HepG2 (cell line): ENCODE results near the gene LMTK2. TPM values are rescaled to one million over a fixed set of nuclear protein-coding genes. Genes with fewer than 3 reads are reported as not detected.
A peak's percentile ranks its signal among the peaks of the same experiment; 100 is the strongest.

Source experiments
- ATAC-seq: fragments of 200-7000 bp; cut with Tn5 transposase; 3 replicates; pipeline ENCODE4 v1.9.1; 2020; ENCODE audit warnings: mild to moderate bottlenecking, moderate library complexity
- BruUV-seq: library from RNA; stranded (reverse); fragments of 400-500 nt; replicated peaks from 2 replicates; lab custom pipeline; 2021; lab: Mats Ljungman, UMichigan
- CTCF ChIA-PET: fragments of 300-600 bp; formaldehyde crosslinking; extraction: SDS; loops from one replicate; lab custom pipeline; 2021; ENCODE audit warnings: low total read pairs, inconsistent platforms, low intra/inter-chr PET ratio; lab: Yijun Ruan, JAX
- POLR2A ChIA-PET: fragments of 350-600 bp; sonication (Branson Sonifier 250); formaldehyde crosslinking; loops from one replicate; lab custom pipeline; 2020; ENCODE audit warnings: antibody characterized with exemption, inconsistent platforms; lab: Yijun Ruan, JAX
- DNase-seq: peaks from one replicate; pipeline ENCODE4 v3.0.0-alpha.2; 2015; ENCODE audit warnings: low spot score
- FAIRE-seq: peaks from 3 replicates; lab custom pipeline; 2011; peaks lifted over from hg19 to GRCh38; lab: Jason Lieb, UNC
- H2AFZ ChIP-seq: one replicate; pipeline ENCODE4 v1.6.1; 2011; ENCODE audit warnings: low read length, inconsistent platforms
- H3K27ac ChIP-seq: fragments of 300-600 bp; 3 replicates; pipeline ENCODE4 v1.8.0; 2011; ENCODE audit warnings: mixed run types, mild to moderate bottlenecking, mixed read lengths, low read length, inconsistent platforms; ENCODE audit not compliant: insufficient read depth; ENCODE audit errors: extremely low read length
- H3K27me3 ChIP-seq, 2 experiments: fragments of 200-600 bp in 1 of 2; 2 replicates in 1 of 2; 3 replicates in 1 of 2; pipeline versions ENCODE4 v1.6.0 to v1.8.0; 2011; ENCODE audit warnings: low read length in 2 of 2, mild to moderate bottlenecking in 2 of 2, moderate library complexity in 2 of 2, inconsistent platforms in 1 of 2; ENCODE audit not compliant: insufficient read depth in 2 of 2, control insufficient read depth in 1 of 2
- H3K36me3 ChIP-seq, 2 experiments: fragments of 200-600 bp in 1 of 2; replicated peaks in 1 of 2; 2 replicates in 1 of 2; 3 replicates in 1 of 2; pipeline versions ENCODE4 v1.5.1 to v1.8.0; 2011; ENCODE audit warnings: low read length in 2 of 2, inconsistent platforms in 1 of 2; ENCODE audit not compliant: insufficient read depth in 2 of 2, control insufficient read depth in 1 of 2
- H3K4me1 ChIP-seq: 2 replicates; pipeline ENCODE4 v1.5.1; 2012; ENCODE audit warnings: low read length, inconsistent platforms; ENCODE audit not compliant: insufficient read depth
- H3K4me2 ChIP-seq: 2 replicates; pipeline ENCODE4 v1.6.0; 2011; ENCODE audit warnings: low read depth, low read length, inconsistent platforms
- H3K4me3 ChIP-seq, 3 experiments: fragments of 200-600 bp in 1 of 3; sonication (generic), shearing (Covaris generic) in 1 of 3; replicated peaks in 1 of 3; 2 replicates each; pipeline ENCODE4 v1.5.1; 2011 to 2016; ENCODE audit warnings: low read length in 3 of 3, inconsistent platforms in 2 of 3, low read depth in 2 of 3, mild to moderate bottlenecking in 2 of 3, control low read depth in 1 of 3, mixed read lengths in 1 of 3; ENCODE audit not compliant: insufficient read depth in 1 of 3
- H3K79me2 ChIP-seq: one replicate; pipeline ENCODE4 v1.6.1; 2011; ENCODE audit warnings: low read length, inconsistent platforms; ENCODE audit not compliant: insufficient read depth
- H3K9ac ChIP-seq: 2 replicates; pipeline ENCODE4 v1.6.0; 2011; ENCODE audit warnings: mild to moderate bottlenecking, low read depth, low read length, inconsistent platforms; ENCODE audit not compliant: insufficient read depth
- H3K9me3 ChIP-seq: 2 replicates; pipeline ENCODE4 v1.5.1; 2012; ENCODE audit warnings: mild to moderate bottlenecking, low read length
- H4K20me1 ChIP-seq: 2 replicates; pipeline ENCODE4 v1.6.0; 2011; ENCODE audit warnings: inconsistent platforms, mild to moderate bottlenecking, low read length, moderate library complexity; ENCODE audit not compliant: insufficient read depth
- HIC2 ChIP-seq: sonication (generic); formaldehyde crosslinking; IDR thresholded peaks from 2 replicates; pipeline ENCODE4 v1.9.0; 2022; ENCODE audit warnings: low read depth, missing genetic modification reagents
- HNRNPLL ChIP-seq: fragments of 200-400 bp; formaldehyde crosslinking; IDR thresholded peaks from 2 replicates; pipeline ENCODE4 v1.6.1; 2017; ENCODE audit warnings: mild to moderate bottlenecking, low read depth, low read length; ENCODE audit not compliant: poor library complexity, severe bottlenecking
- POLR2A ChIP-seq, 2 experiments: IDR thresholded peaks; 2 replicates each; pipeline ENCODE4 v1.6.1; 2011; ENCODE audit warnings: low read depth in 2 of 2, low read length in 2 of 2, mild to moderate bottlenecking in 1 of 2, moderate library complexity in 1 of 2; ENCODE audit not compliant: insufficient read depth in 1 of 2
- RBFOX2 ChIP-seq: fragments of 200-400 bp; formaldehyde crosslinking; IDR thresholded peaks from 2 replicates; pipeline ENCODE4 v1.6.1; 2017; ENCODE audit warnings: low read depth, mild to moderate bottlenecking, low read length
- THYN1 ChIP-seq: sonication (generic); formaldehyde crosslinking; IDR thresholded peaks from 2 replicates; pipeline ENCODE4 v1.8.1; 2023; ENCODE audit warnings: low read depth, mild to moderate bottlenecking, moderate library complexity, missing genetic modification reagents, borderline replicate concordance
- ZHX1 ChIP-seq: sonication (generic); formaldehyde crosslinking; IDR thresholded peaks from 2 replicates; pipeline ENCODE4 v1.8.1; 2022; ENCODE audit warnings: low read depth, mild to moderate bottlenecking, missing genetic modification reagents
- ZNF382 ChIP-seq: sonication (generic); formaldehyde crosslinking; IDR thresholded peaks from 2 replicates; pipeline ENCODE4 v1.5.0; 2020; ENCODE audit warnings: missing genetic modification reagents, mild to moderate bottlenecking, borderline replicate concordance
- ZNF709 ChIP-seq: sonication (generic); formaldehyde crosslinking; IDR thresholded peaks from 2 replicates; pipeline ENCODE4 v1.5.0; 2020; ENCODE audit warnings: mild to moderate bottlenecking, missing genetic modification reagents
- WGBS: methylation state at CpG from one replicate; pipeline ENCODE4 v1.1.6; 2017; ENCODE audit warnings: low lambda C conversion rate; 5-methylcytosine and 5-hydroxymethylcytosine counted together
- in situ Hi-C: cut with HindIII; loops from 2 replicates; pipeline ENCODE4 v1.10.0; 2017; ENCODE audit warnings: low pct_unique_long_range_greater_than_20kb; ENCODE audit not compliant: extremely low pct_ligation_motif_present
- intact Hi-C: fragments of 100-400 bp; cut with micrococcal nuclease; formaldehyde crosslinking; loops from one replicate; pipeline ENCODE4 v1.10.0; 2022; ENCODE audit not compliant: unreplicated experiment
- polyA plus RNA-seq, 8 experiments: library from polyadenylated mRNA; depleted of rRNA in 3 of 8; stranded (reverse) in 7 of 8; unstranded in 1 of 8; fragments of >200 nt; fragmentation: Illumina TruSeq in 4 of 8; extraction: Trizol in 4 of 8; gene quantifications; 2 replicates each; pipeline versions ENCODE4 v1.2.1 to v1.2.3, GENCODE V29; 2011 to 2016; ENCODE audit warnings: low read depth in 4 of 8, missing spikeins in 1 of 8, mixed read lengths in 1 of 8; ENCODE audit not compliant: insufficient read depth in 1 of 8
- total RNA-seq, 5 experiments: library from RNA; depleted of rRNA; stranded (reverse); fragments of >200 nt; fragmentation: Illumina TruSeq; extraction: Trizol; gene quantifications; 2 replicates each; pipeline ENCODE4 v1.2.3, GENCODE V29; 2016; ENCODE audit warnings: low read depth in 1 of 5
- TF ChIP-seq, protein P1 (sequence below): sonication (generic); formaldehyde crosslinking; IDR thresholded peaks from 2 replicates; pipeline ENCODE4 v1.5.0; 2020; ENCODE audit warnings: missing genetic modification reagents
- TF ChIP-seq, protein P2 (sequence below): IDR thresholded peaks from 2 replicates; pipeline ENCODE4 v1.6.1; 2016; ENCODE audit warnings: mild to moderate bottlenecking
- TF ChIP-seq, protein P3 (sequence below): sonication (generic); formaldehyde crosslinking; IDR thresholded peaks from 2 replicates; pipeline ENCODE4 v1.4.0; 2020; ENCODE audit warnings: missing genetic modification reagents

LMTK2 gene
- total and polyA plus RNA-seq, 2 of the 13 experiments (the other 11 are each of a cell fraction or from before 2014, with no cell fraction given), result 9.5 to 11.7 TPM

DNA sequence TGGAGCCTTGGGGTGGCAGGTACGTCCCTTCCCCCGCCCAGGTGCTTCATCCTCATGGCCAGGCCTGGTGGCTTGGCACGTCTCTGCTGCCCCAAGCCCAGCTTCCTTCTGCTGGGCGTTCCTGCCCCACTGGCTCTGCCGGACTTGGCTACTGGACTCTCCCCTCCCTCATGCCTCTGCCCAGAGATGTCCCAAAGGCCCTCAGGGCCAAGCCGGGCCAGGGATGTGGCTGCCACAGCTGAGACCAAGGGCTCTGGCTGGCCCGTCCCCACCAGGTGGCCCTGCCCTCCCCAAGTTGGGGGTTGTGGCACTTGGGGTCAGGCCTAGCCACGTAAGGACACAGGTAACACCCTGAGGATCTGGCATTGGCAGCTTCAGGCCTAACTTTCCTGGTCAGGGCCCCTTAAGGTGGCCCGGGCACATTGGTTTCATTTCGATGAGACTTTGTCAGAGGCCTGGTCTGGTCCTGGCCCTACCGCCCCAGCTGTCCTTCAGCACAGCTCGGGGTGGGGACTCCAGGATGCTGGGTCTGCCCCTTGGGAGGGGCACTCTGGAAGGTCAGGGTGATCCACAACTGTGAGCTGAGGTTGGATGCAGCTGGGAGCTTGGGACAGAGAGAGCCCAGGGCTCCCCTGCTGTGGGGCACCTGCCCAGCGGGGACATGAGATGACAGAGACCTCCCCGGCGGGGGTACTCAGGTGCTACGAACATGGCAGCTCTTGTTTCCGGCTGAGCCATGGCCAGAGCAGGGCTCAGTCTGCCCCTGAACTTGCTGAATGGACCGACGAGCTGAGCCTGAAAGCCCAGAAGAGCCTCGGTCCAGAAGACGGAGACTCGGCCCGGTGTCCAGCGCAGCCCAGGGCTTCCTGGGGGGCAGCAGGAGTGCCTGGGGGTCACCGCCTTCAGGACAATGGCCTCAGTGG, 107.5 kb downstream of the LMTK2 start (continued):
- TF ChIP-seq, protein P1, sequence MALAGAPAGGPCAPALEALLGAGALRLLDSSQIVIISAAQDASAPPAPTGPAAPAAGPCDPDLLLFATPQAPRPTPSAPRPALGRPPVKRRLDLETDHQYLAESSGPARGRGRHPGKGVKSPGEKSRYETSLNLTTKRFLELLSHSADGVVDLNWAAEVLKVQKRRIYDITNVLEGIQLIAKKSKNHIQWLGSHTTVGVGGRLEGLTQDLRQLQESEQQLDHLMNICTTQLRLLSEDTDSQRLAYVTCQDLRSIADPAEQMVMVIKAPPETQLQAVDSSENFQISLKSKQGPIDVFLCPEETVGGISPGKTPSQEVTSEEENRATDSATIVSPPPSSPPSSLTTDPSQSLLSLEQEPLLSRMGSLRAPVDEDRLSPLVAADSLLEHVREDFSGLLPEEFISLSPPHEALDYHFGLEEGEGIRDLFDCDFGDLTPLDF (CRISPR knock-in tag), result no peak
- TF ChIP-seq ZHX1 (CRISPR knock-in tag) (no peak), HIC2 (no peak)

DNA sequence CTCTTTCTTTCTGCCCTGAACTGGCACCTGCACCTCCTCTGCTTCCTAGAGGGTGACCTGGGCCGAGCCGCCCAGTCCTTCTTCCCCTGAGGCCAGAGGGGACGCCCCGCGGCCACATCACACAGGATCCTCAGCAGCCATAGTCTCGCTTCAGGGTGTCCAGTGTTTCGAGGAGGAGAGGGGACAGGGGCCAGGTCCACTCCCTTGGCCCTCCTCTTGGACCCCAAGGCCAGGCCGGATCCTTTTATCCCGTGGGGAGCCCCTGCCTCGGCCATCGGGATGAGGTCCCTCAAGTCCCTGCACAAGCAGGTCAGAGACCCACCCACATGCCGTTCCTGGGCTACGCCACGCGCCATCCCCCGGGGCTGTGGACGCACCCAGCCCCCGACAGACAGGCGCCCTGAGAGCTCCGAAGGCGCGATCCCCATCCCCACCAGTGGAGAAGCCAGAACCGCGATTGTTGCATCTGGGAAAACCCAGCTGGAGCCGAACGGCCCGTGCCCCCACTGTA, 108.2 kb downstream of the LMTK2 start:
- DNase-seq, result no peak

More for the DNA sequence above, 108.2 kb downstream of the LMTK2 start:
- no peak overlapping the region for H2AFZ ChIP-seq
- no peak overlapping the region for H3K4me3 ChIP-seq
- FAIRE-seq (no peak), ATAC-seq (no peak)
- CTCF ChIA-PET, result no interaction called here
- TF ChIP-seq ZNF709 (CRISPR knock-in tag) (no peak), THYN1 (CRISPR knock-in tag) (no peak), HNRNPLL (peak; percentile 16), RBFOX2 (0 out of 2 replicates have a peak, but pooled peaks have one; percentile 24), POLR2A (IDR thresholded peaks at IDR 0.05; ENCODE audit: insufficient read depth in 1 of 2, low read depth in 2 of 2, low read length in 2 of 2) (0 out of 4 replicates have a peak, but pooled peaks of 1 of the 2 experiments have one; percentile 24), ZNF382 (no peak)
- TF ChIP-seq, protein P2, sequence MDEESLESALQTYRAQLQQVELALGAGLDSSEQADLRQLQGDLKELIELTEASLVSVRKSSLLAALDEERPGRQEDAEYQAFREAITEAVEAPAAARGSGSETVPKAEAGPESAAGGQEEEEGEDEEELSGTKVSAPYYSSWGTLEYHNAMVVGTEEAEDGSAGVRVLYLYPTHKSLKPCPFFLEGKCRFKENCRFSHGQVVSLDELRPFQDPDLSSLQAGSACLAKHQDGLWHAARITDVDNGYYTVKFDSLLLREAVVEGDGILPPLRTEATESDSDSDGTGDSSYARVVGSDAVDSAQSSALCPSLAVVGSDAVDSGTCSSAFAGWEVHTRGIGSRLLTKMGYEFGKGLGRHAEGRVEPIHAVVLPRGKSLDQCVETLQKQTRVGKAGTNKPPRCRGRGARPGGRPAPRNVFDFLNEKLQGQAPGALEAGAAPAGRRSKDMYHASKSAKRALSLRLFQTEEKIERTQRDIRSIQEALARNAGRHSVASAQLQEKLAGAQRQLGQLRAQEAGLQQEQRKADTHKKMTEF (CRISPR knock-in tag), result no peak
- TF ChIP-seq, protein P3, sequence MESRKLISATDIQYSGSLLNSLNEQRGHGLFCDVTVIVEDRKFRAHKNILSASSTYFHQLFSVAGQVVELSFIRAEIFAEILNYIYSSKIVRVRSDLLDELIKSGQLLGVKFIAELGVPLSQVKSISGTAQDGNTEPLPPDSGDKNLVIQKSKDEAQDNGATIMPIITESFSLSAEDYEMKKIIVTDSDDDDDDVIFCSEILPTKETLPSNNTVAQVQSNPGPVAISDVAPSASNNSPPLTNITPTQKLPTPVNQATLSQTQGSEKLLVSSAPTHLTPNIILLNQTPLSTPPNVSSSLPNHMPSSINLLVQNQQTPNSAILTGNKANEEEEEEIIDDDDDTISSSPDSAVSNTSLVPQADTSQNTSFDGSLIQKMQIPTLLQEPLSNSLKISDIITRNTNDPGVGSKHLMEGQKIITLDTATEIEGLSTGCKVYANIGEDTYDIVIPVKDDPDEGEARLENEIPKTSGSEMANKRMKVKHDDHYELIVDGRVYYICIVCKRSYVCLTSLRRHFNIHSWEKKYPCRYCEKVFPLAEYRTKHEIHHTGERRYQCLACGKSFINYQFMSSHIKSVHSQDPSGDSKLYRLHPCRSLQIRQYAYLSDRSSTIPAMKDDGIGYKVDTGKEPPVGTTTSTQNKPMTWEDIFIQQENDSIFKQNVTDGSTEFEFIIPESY (CRISPR knock-in tag), result 0 out of 2 replicates have a peak, but pooled peaks have one; percentile 31
- in situ Hi-C loops (no loop called here), intact Hi-C loops (no loop called here)
- no peaks in the 10 kb centered on the region for H3K9me3 ChIP-seq
- no peaks in the 10 kb centered on the region for H4K20me1 ChIP-seq
- no TSS peak for BruUV-seq
- POLR2A ChIA-PET, result no interaction called here
- H3K4me2 ChIP-seq, result no peak overlapping the region
- H3K36me3 ChIP-seq, result no peaks in the 10 kb centered on the region; a peak in 1 of 5 replicates
- H3K9ac ChIP-seq, result no peak overlapping the region
- no peaks in the 10 kb centered on the region for H3K79me2 ChIP-seq
- no peak overlapping the region for H3K27ac ChIP-seq
- 95% methylated on average over 25 of the region's 27 CpGs for WGBS
- H3K4me1 ChIP-seq, result peaks cover 36% of the 10 kb centered on the region
- H3K27me3 ChIP-seq, result no peaks in the 10 kb centered on the region
